Gastroesophageal sphincter (tissue), 3 donors: ENCODE data around the gene POU2F1.

ENCODE experiments used
- CTCF ChIP-seq, 4 experiments: fragments of 200-600 bp in 2 of 4; fragments of 450-650 bp in 2 of 4; sonication (generic) in 1 of 4; IDR thresholded peaks; one replicate each; pipeline ENCODE4 v1.5.1; 2017 to 2019; ENCODE audit warnings: antibody characterized with exemption in 4 of 4, mild to moderate bottlenecking in 2 of 4, moderate library complexity in 2 of 4
- EP300 ChIP-seq: sonication (generic); formaldehyde crosslinking; IDR thresholded peaks from one replicate; pipeline ENCODE4 v1.6.1; 2017; ENCODE audit warnings: antibody characterized with exemption, mild to moderate bottlenecking
- POLR2A ChIP-seq, 2 donors: fragments of 450-650 bp; IDR thresholded peaks; one replicate each; pipeline ENCODE4 v1.6.1; 2017; ENCODE audit warnings: antibody characterized with exemption in 2 of 2, mild to moderate bottlenecking in 2 of 2, moderate library complexity in 1 of 2
- POLR2AphosphoS5 ChIP-seq: sonication (generic); formaldehyde crosslinking; IDR thresholded peaks from one replicate; pipeline ENCODE4 v1.6.1; 2017; ENCODE audit warnings: antibody characterized with exemption

DNA sequence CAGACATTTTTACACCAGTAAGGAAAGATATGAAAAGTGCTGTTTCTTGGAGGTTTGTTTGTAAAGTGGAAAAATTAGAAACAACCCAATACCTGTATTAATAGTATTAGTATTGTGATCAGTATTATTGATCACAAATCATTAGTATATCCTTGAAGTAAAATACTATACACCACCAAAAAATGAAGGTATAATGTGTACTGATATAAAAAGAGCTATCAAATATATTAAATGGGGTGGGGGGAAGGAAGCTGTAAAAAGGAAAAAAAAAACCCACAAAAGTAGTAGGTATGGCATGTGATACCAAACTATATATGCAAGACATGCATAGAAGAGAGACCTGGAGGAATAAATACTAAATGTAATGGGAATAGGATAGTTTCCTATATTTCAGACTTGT is 46.3 kb downstream of the POU2F1 start:
- TF ChIP-seq CTCF (IDR thresholded peaks at IDR 0.05) (no peak), EP300 (no peak), POLR2AphosphoS5 (no peak), POLR2A (IDR thresholded peaks at IDR 0.05) (no peak)
